IMR-90 (cell line): ENCODE measurements around the gene SIM1. TPM values are rescaled to one million over a fixed set of nuclear protein-coding genes. Genes with fewer than 3 reads are reported as not detected.

Source experiments
- ATAC-seq: fragments of 200-7000 bp; cut with Tn5 transposase; 2 replicates; pipeline ENCODE4 v1.9.1; 2020; ENCODE audit warnings: low read depth, mild to moderate bottlenecking, moderate library complexity
- BruUV-seq: library from RNA; stranded (reverse); fragments of 400-500 nt; replicated peaks from 2 replicates; lab custom pipeline; 2021; lab: Mats Ljungman, UMichigan
- CTCF ChIA-PET: fragments of 300-600 bp; formaldehyde crosslinking; extraction: SDS; loops from one replicate; lab custom pipeline; 2021; ENCODE audit warnings: antibody characterized with exemption; lab: Yijun Ruan, JAX
- POLR2A ChIA-PET: fragments of 300-600 bp; sonication (Branson Sonifier 250); formaldehyde crosslinking; loops from one replicate; lab custom pipeline; 2022; ENCODE audit warnings: antibody characterized with exemption; ENCODE audit not compliant: unreplicated experiment; lab: Charles Lee
- DNase-seq: peaks from one replicate; pipeline ENCODE4 v3.0.0; 2013
- H2AFZ ChIP-seq: replicated peaks from 2 replicates; pipeline ENCODE3; 2013; ENCODE audit warnings: low read length, mild to moderate bottlenecking; ENCODE audit not compliant: poor library complexity
- H2AK5ac ChIP-seq: 2 replicates; pipeline ENCODE4 v1.6.1; 2013; ENCODE audit warnings: low read depth, low read length, inconsistent platforms
- H2AK9ac ChIP-seq: replicated peaks from 2 replicates; pipeline ENCODE3; 2013; ENCODE audit warnings: mild to moderate bottlenecking, low read depth, low read length, moderate library complexity; ENCODE audit not compliant: poor library complexity
- H2BK120ac ChIP-seq: 2 replicates; pipeline ENCODE4 v1.6.1; 2013; ENCODE audit warnings: low read depth, low read length, inconsistent platforms
- H2BK15ac ChIP-seq: 3 replicates; pipeline ENCODE4 v1.6.1; 2013; ENCODE audit warnings: low read depth, low read length, inconsistent platforms
- H2BK20ac ChIP-seq: 2 replicates; pipeline ENCODE4 v1.6.1; 2013; ENCODE audit warnings: low read depth, mild to moderate bottlenecking, inconsistent platforms, low read length, moderate library complexity
- H2BK5ac ChIP-seq: 2 replicates; pipeline ENCODE4 v1.6.1; 2013; ENCODE audit warnings: mild to moderate bottlenecking, low read depth, low read length, inconsistent platforms; ENCODE audit not compliant: poor library complexity, severe bottlenecking
- H3K14ac ChIP-seq: replicated peaks from 2 replicates; pipeline ENCODE4 v1.6.1; 2013; ENCODE audit warnings: low read depth, low read length, inconsistent platforms
- H3K18ac ChIP-seq: 2 replicates; pipeline ENCODE4 v1.6.1; 2013; ENCODE audit warnings: low read depth, low read length, control low read depth
- H3K23ac ChIP-seq: 2 replicates; pipeline ENCODE4 v1.6.1; 2013; ENCODE audit warnings: low read depth, low read length, inconsistent platforms
- H3K27ac ChIP-seq: 2 replicates; pipeline ENCODE4 v1.5.1; 2013; ENCODE audit warnings: mild to moderate bottlenecking, control low read depth, low read length; ENCODE audit not compliant: insufficient read depth
- H3K27me3 ChIP-seq: 2 replicates; pipeline ENCODE4 v1.6.1; 2013; ENCODE audit warnings: low read length; ENCODE audit not compliant: control insufficient read depth, insufficient read depth
- H3K36me3 ChIP-seq: 2 replicates; pipeline ENCODE4 v1.6.1; 2013; ENCODE audit warnings: low read length, mixed read lengths; ENCODE audit not compliant: control insufficient read depth, insufficient read depth
- H3K4ac ChIP-seq: 2 replicates; pipeline ENCODE4 v1.6.1; 2013; ENCODE audit warnings: low read depth, low read length, inconsistent platforms
- H3K4me1 ChIP-seq: 2 replicates; pipeline ENCODE4 v1.6.1; 2013; ENCODE audit warnings: low read length, mixed read lengths; ENCODE audit not compliant: control insufficient read depth, insufficient read depth
- H3K4me2 ChIP-seq: 2 replicates; pipeline ENCODE4 v1.6.1; 2013; ENCODE audit warnings: low read depth, mild to moderate bottlenecking, control low read depth, low read length, moderate library complexity
- H3K4me3 ChIP-seq: 2 replicates; pipeline ENCODE4 v1.5.1; 2013; ENCODE audit warnings: low read depth, mild to moderate bottlenecking, control low read depth, low read length, moderate library complexity; ENCODE audit not compliant: insufficient read depth
- H3K56ac ChIP-seq: 2 replicates; pipeline ENCODE4 v1.6.1; 2013; ENCODE audit warnings: low read length, inconsistent platforms; ENCODE audit not compliant: insufficient read depth; ENCODE audit errors: extremely low read depth
- H3K79me1 ChIP-seq, 2 experiments: 2 replicates each; pipeline ENCODE4 v1.6.1; 2013; ENCODE audit warnings: low read length in 2 of 2, inconsistent platforms in 1 of 2, low read depth in 1 of 2
- H3K9ac ChIP-seq: 2 replicates; pipeline ENCODE4 v1.6.1; 2013; ENCODE audit warnings: low read depth, low read length, control low read depth
- H3K9me1 ChIP-seq: 2 replicates; pipeline ENCODE4 v1.6.1; 2013; ENCODE audit warnings: low read length, inconsistent platforms; ENCODE audit not compliant: insufficient read depth
- H3K9me3 ChIP-seq: 2 replicates; pipeline ENCODE4 v1.6.1; 2013; ENCODE audit warnings: low read length; ENCODE audit not compliant: control insufficient read depth, insufficient read depth
- H4K20me1 ChIP-seq: 2 replicates; pipeline ENCODE4 v1.6.1; 2013; ENCODE audit warnings: low read length, inconsistent platforms; ENCODE audit not compliant: insufficient read depth
- H4K5ac ChIP-seq: 2 replicates; pipeline ENCODE4 v1.6.1; 2013; ENCODE audit warnings: mild to moderate bottlenecking, low read depth, low read length, control low read depth
- H4K8ac ChIP-seq, 2 experiments: 2 replicates each; pipeline ENCODE4 v1.6.1; 2013; ENCODE audit warnings: low read depth in 2 of 2, low read length in 2 of 2, control low read depth in 1 of 2, inconsistent platforms in 1 of 2
- H4K91ac ChIP-seq: 2 replicates; pipeline ENCODE4 v1.6.1; 2013; ENCODE audit warnings: low read depth, low read length, inconsistent platforms; ENCODE audit not compliant: insufficient read depth
- BHLHE40 ChIP-seq: fragments of 150-350 bp; IDR thresholded peaks from 2 replicates; pipeline ENCODE4 v1.6.1; 2016; ENCODE audit warnings: mild to moderate bottlenecking, low read depth, low read length
- CEBPB ChIP-seq: IDR thresholded peaks from 2 replicates; pipeline ENCODE4 v1.6.1; 2012; ENCODE audit warnings: low read depth, low read length, improper control_type of control experiment
- CHD1 ChIP-seq: IDR thresholded peaks from 2 replicates; pipeline ENCODE4 v1.6.1; 2012; ENCODE audit warnings: low read depth, low read length, improper control_type of control experiment
- CTCF ChIP-seq: conservative IDR thresholded peaks from 2 replicates; pipeline ENCODE4 v1.5.1; 2012; ENCODE audit warnings: mild to moderate bottlenecking, low read depth, low read length, improper control_type of control experiment
- ELK1 ChIP-seq: fragments of 150-350 bp; IDR thresholded peaks from 2 replicates; pipeline ENCODE4 v1.6.1; 2016; ENCODE audit warnings: low read depth, mild to moderate bottlenecking, low read length, moderate library complexity, borderline replicate concordance
- FOS ChIP-seq: fragments of 150-350 bp; IDR thresholded peaks from 2 replicates; pipeline ENCODE4 v1.6.1; 2016; ENCODE audit warnings: low read depth, low read length
- MAFK ChIP-seq: IDR thresholded peaks from 2 replicates; pipeline ENCODE4 v1.6.1; 2012; ENCODE audit warnings: low read depth, low read length, improper control_type of control experiment
- MAZ ChIP-seq: IDR thresholded peaks from 2 replicates; pipeline ENCODE4 v1.6.1; 2012; ENCODE audit warnings: low read depth, mild to moderate bottlenecking, low read length, improper control_type of control experiment, moderate library complexity, borderline replicate concordance
- MXI1 ChIP-seq: IDR thresholded peaks from 2 replicates; pipeline ENCODE4 v1.6.1; 2012; ENCODE audit warnings: low read depth, mild to moderate bottlenecking, low read length, moderate library complexity, borderline replicate concordance
- NFE2L2 ChIP-seq: fragments of 150-350 bp; IDR thresholded peaks from 2 replicates; pipeline ENCODE4 v1.6.1; 2016; ENCODE audit warnings: low read depth, mild to moderate bottlenecking, low read length
- POLR2A ChIP-seq: IDR thresholded peaks from 2 replicates; pipeline ENCODE4 v1.6.1; 2012; ENCODE audit warnings: mild to moderate bottlenecking, low read depth, low read length
- RAD21 ChIP-seq: IDR thresholded peaks from 2 replicates; pipeline ENCODE4 v1.6.1; 2012; ENCODE audit warnings: low read length, improper control_type of control experiment
- RCOR1 ChIP-seq: IDR thresholded peaks from 2 replicates; pipeline ENCODE4 v1.6.1; 2012; ENCODE audit warnings: mild to moderate bottlenecking, low read length, improper control_type of control experiment; ENCODE audit not compliant: insufficient replicate concordance
- RFX5 ChIP-seq: IDR thresholded peaks from 2 replicates; pipeline ENCODE4 v1.8.0; 2012; ENCODE audit warnings: low read depth, mild to moderate bottlenecking, low read length, moderate library complexity
- SMC3 ChIP-seq: fragments of 150-350 bp; IDR thresholded peaks from 2 replicates; pipeline ENCODE4 v1.6.1; 2016; ENCODE audit warnings: low read depth, mild to moderate bottlenecking, antibody characterized with exemption, low read length, moderate library complexity
- USF2 ChIP-seq: fragments of 150-350 bp; IDR thresholded peaks from 2 replicates; pipeline ENCODE4 v1.6.1; 2017; ENCODE audit warnings: mild to moderate bottlenecking, antibody characterized with exemption, low read length, low read depth
- WGBS, 2 experiments: methylation state at CpG; one replicate each; pipeline versions ENCODE4 v1.1.5 to v1.1.7; 2013; ENCODE audit warnings: missing lambda C conversion rate in 2 of 2; ENCODE audit not compliant: insufficient read length in 1 of 2; ENCODE audit errors: extremely low coverage in 2 of 2; 5-methylcytosine and 5-hydroxymethylcytosine counted together
- dilution Hi-C: fragments of 300-500 bp; cut with HindIII; formaldehyde crosslinking; loops from one replicate; pipeline ENCODE4 v1.14.3; 2018; ENCODE audit warnings: low sequenced_read_pairs; ENCODE audit not compliant: unreplicated experiment
- in situ Hi-C: fragments of 300-500 bp; cut with MboI; formaldehyde crosslinking; loops from 3 replicates; pipeline ENCODE4 v1.14.3; 2019; ENCODE audit warnings: low sequenced_read_pairs, inconsistent platforms, mixed read lengths
- intact Hi-C: fragments of 100-400 bp; cut with micrococcal nuclease; formaldehyde crosslinking; loops from 2 replicates; pipeline ENCODE4 v1.10.0; 2022
- polyA plus RNA-seq, 3 experiments: library from polyadenylated mRNA; depleted of rRNA; stranded (reverse); fragments of >200 nt; gene quantifications; 2 replicates each; pipeline ENCODE4 v1.2.3, GENCODE V29; 2012; ENCODE audit warnings: low replicate concordance in 1 of 3
- total RNA-seq: library from RNA; depleted of rRNA; stranded (reverse); fragments of >200 nt; gene quantifications from 2 replicates; pipeline ENCODE4 v1.2.3, GENCODE V29; 2012

The SIM1 gene
- total and polyA plus RNA-seq, 2 of the 4 experiments (the other 2 are of a cell fraction): not detected

GRCh38 chr6:100371591-100371990 lies 93.1 kb downstream of the SIM1 start:
- Histone ChIP-seq H3K23ac (no peak overlapping the region), H3K14ac (no peak overlapping the region), H3K27ac (no peak overlapping the region), H2AK5ac (no peak overlapping the region), H3K27me3 (no peaks in the 10 kb centered on the region; the same call in 1 of the 2 replicates), H2AFZ (no peak overlapping the region), H3K56ac (no peak overlapping the region), H3K9me3 (no peaks in the 10 kb centered on the region), H2BK5ac (no peak overlapping the region), H3K4me3 (no peak overlapping the region), H2BK20ac (no peak overlapping the region), H4K20me1 (no peaks in the 10 kb centered on the region), H3K4ac (no peak overlapping the region), H3K4me2 (no peak overlapping the region), H3K36me3 (no peaks in the 10 kb centered on the region), H3K9me1 (no peaks in the 10 kb centered on the region), H2AK9ac (no peak overlapping the region), H3K79me1 (no peaks in the 10 kb centered on the region), H2BK120ac (no peak overlapping the region), H3K18ac (no peak overlapping the region), H4K5ac (no peak overlapping the region), H4K91ac (no peak overlapping the region), H4K8ac (no peak overlapping the region), H2BK15ac (no peak overlapping the region), H3K4me1 (0 out of 2 replicates have a peak, but pooled peaks cover under 1% of the 10 kb centered on the region), H3K9ac (no peak overlapping the region)
- intact Hi-C loops (no loop called here), in situ Hi-C loops (no loop called here), dilution Hi-C loops (no loop called here)
- WGBS, 2 experiments: no CpG with 5 or more reads among the region's 4 CpGs
- no peak for ATAC-seq
- TF ChIP-seq POLR2A (no peak), ELK1 (no peak), RCOR1 (no peak), FOS (no peak), CTCF (no peak), RFX5 (no peak), SMC3 (no peak), BHLHE40 (no peak), MXI1 (no peak), MAZ (no peak), RAD21 (no peak), NFE2L2 (no peak), CEBPB (no peak), USF2 (no peak), MAFK (no peak), CHD1 (no peak)
- BruUV-seq: no TSS peak
- no peak for DNase-seq
- ChIA-PET POLR2A (no interaction called here), CTCF (no interaction called here)
